Heart right ventricle (tissue), 16 donors: Measurements from ENCODE around the gene NEB. TPM values are rescaled to one million over a fixed set of nuclear protein-coding genes. Genes with fewer than 3 reads are reported as not detected.
A peak's percentile ranks its signal among the peaks of the same experiment; 100 is the strongest.

Experiments used
- ATAC-seq, 8 donors: fragments of 200-7000 bp; cut with Tn5 transposase; one replicate each; pipeline ENCODE4 v1.9.1; 2020; ENCODE audit warnings: mild to moderate bottlenecking in 8 of 8, moderate library complexity in 8 of 8, moderate number of reproducible peaks in 1 of 8
- DNase-seq, 2 donors: peaks; one replicate each; pipeline ENCODE4 v3.0.0-alpha.2; 2020
- H3K27ac ChIP-seq, 10 donors: fragments of 200-600 bp; sonication (generic) in 2 of 10; one replicate each; pipeline versions ENCODE4 v1.5.0 to v1.8.0; 2020 to 2022; ENCODE audit warnings: mild to moderate bottlenecking in 3 of 10
- H3K27me3 ChIP-seq, 7 donors: fragments of 200-600 bp; one replicate each; pipeline ENCODE4 v1.8.0; 2021 to 2022; ENCODE audit warnings: mild to moderate bottlenecking in 2 of 7
- H3K36me3 ChIP-seq, 9 donors: fragments of 200-600 bp; sonication (generic) in 1 of 9; one replicate each; pipeline versions ENCODE4 v1.5.0 to v1.8.0; 2020 to 2022; ENCODE audit warnings: mild to moderate bottlenecking in 2 of 9
- H3K4me1 ChIP-seq, 9 donors: fragments of 200-600 bp; sonication (generic) in 1 of 9; one replicate each; pipeline versions ENCODE4 v1.5.0 to v1.8.0; 2020 to 2022; ENCODE audit warnings: mild to moderate bottlenecking in 4 of 9
- H3K4me3 ChIP-seq, 10 donors: fragments of 200-600 bp; sonication (generic) in 2 of 10; one replicate each; pipeline versions ENCODE4 v1.5.0 to v1.8.0; 2020 to 2022; ENCODE audit warnings: mild to moderate bottlenecking in 7 of 10, moderate library complexity in 2 of 10
- H3K9me3 ChIP-seq, 11 donors: fragments of 200-600 bp in 10 of 11; sonication (generic) in 2 of 11; one replicate each; pipeline versions ENCODE4 v1.5.0 to v1.8.0; 2013 to 2022; ENCODE audit warnings: mild to moderate bottlenecking in 2 of 11, control low read depth in 1 of 11, moderate library complexity in 1 of 11
- WGBS, 2 donors: extraction: QIAGEN DNeasy Blood & Tissue Kit; methylation state at CpG; one replicate each; pipeline ENCODE4 v1.1.7; 2013; ENCODE audit warnings: inconsistent platforms in 1 of 2; 5-methylcytosine and 5-hydroxymethylcytosine counted together
- intact Hi-C, 10 donors: fragments of 100-400 bp; cut with DNase I; formaldehyde crosslinking; loops; one replicate each; pipeline versions ENCODE4 v1.11.1 to v1.14.2; 2022
- polyA plus RNA-seq, 2 donors: library from polyadenylated mRNA; stranded (reverse); fragments of 200-250 nt; gene quantifications; one replicate each; pipeline ENCODE4 v1.2.3, GENCODE V29; 2013
- total RNA-seq, 10 donors: library from RNA; stranded (reverse); fragmentation: NEBNext Ultra II Directional in 3 of 10; extraction: Animal tissue kit (Norgen Biotek cat#: 25700) in 3 of 10; gene quantifications; one replicate each; pipeline versions ENCODE4 v1.2.1 to v1.2.4, GENCODE V29; 2021 to 2023
- TF ChIP-seq, protein P1 (sequence below), 9 donors: fragments of 200-600 bp; sonication (generic) in 2 of 9; IDR thresholded peaks; one replicate each; pipeline versions ENCODE4 v1.5.0 to v1.8.0; 2021 to 2022; ENCODE audit warnings: antibody characterized with exemption in 9 of 9, mild to moderate bottlenecking in 5 of 9, moderate library complexity in 1 of 9
- donor health status: Arrhythmogenic right ventricular cardiomyopathy.
- donor health status: ischemic (EF 13 %, LVEDD 7.1; RV severe dilation, severe dysfunction).
- donor health status: healthy with polysubstance abuse.
- donor health status: DM: no; HTN: yes; CAD: no.
- donor health status: DM: no; HTN: no; CAD: no.
- donor health status: ischemic (EF 25% LVEDD 6.9; RV normal size, moderate dysfunction).
- donor health status: ischemic (EF 25% LVEDD 5.7; RV mildly dilated, moderate dysfunction).
- donor health status: healthy.
- donor health status: DM: yes; HTN: yes; CAD: no.
- donor health status: Ischemic cardiomyopathy.
- donor health status: ischemic (EF 35%, LVEDD 5.7; RV mildly dilated, moderate dysfunction).
- donor health status: nonischemic (EF 11% LVEDD 7.7; RV severe dilation, severe dysfunction).
- donor health status: DM: yes; HTN: yes; CAD: no.
- donor health status: PGD.
- donor health status: ischemic (EF 29% LVEDD 5.4; RV normal size, mild dysfunction).
- donor health status: nonischemic (EF 23%, LVEDD 6.1; RV moderate dilation, normal function).

Gene NEB
- total and polyA plus RNA-seq, 12 donors: 0.32 to 19.4 (median 3.8) TPM

DNA sequence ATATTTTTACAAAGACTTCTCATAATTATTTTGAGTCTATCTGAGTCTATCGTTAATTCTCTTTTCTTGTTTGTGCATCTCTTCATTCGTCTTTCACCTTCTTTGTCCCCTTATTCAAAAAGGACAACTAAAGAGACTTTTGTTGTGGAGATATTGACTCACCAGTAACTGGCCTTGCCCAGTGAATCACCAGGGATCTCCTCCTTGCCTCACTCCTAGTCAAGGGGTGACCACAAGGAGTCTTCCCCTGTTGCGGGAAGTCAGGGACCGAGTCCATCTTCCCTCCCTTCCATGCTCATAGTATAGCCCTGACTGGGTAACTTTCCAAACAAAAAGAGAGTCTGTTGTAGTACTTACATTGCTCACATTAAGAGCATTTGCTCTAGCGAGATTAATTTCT lies 158.9 kb downstream of the NEB start:
- Histone ChIP-seq H3K36me3 (no peaks in the 10 kb centered on the region), H3K27me3 (no peaks in the 10 kb centered on the region), H3K27ac (no peak overlapping the region), H3K9me3 (no peaks in the 10 kb centered on the region), H3K4me1 (no peaks in the 10 kb centered on the region), H3K4me3 (no peak overlapping the region)
- DNase-seq: no peak
- TF ChIP-seq, protein P1, sequence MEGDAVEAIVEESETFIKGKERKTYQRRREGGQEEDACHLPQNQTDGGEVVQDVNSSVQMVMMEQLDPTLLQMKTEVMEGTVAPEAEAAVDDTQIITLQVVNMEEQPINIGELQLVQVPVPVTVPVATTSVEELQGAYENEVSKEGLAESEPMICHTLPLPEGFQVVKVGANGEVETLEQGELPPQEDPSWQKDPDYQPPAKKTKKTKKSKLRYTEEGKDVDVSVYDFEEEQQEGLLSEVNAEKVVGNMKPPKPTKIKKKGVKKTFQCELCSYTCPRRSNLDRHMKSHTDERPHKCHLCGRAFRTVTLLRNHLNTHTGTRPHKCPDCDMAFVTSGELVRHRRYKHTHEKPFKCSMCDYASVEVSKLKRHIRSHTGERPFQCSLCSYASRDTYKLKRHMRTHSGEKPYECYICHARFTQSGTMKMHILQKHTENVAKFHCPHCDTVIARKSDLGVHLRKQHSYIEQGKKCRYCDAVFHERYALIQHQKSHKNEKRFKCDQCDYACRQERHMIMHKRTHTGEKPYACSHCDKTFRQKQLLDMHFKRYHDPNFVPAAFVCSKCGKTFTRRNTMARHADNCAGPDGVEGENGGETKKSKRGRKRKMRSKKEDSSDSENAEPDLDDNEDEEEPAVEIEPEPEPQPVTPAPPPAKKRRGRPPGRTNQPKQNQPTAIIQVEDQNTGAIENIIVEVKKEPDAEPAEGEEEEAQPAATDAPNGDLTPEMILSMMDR (IDR thresholded peaks at IDR 0.05): no peak
- ATAC-seq: no peak
- WGBS, 2 donors: 93 to 97% methylated on average over 5 of the region's 5 CpGs
- intact Hi-C loops: no loop called here

DNA sequence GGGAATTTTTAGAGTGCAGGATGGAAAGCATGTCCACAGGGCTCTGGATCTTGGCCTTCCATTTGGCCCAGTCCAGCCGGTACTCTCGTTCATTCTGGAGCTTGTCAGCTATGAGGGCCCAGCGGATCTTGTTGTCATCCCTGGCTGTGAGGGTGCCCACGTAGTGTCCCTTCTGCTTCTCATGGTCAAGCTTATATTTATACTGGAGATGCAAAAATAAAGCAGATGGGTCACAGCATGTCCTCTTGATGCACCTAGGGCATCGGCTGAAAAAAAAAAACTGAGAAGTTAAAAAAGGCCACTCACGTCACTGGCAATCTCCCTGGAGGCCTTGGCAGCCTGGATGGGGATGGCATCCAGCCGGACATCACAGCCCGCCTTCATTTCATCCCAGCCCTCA lies 164.1 kb downstream of the NEB start:
- Histone ChIP-seq H3K4me3 (no peak overlapping the region), H3K4me1 (no peaks in the 10 kb centered on the region), H3K36me3 (no peaks in the 10 kb centered on the region), H3K27me3 (no peaks in the 10 kb centered on the region), H3K27ac (no peak overlapping the region), H3K9me3 (no peaks in the 10 kb centered on the region)
- intact Hi-C loops: no loop called here
- TF ChIP-seq, protein P1 (IDR thresholded peaks at IDR 0.05): no peak
- DNase-seq: no peak
- ATAC-seq: peak in 3 of 8 donors; percentile 56 to 63 (median 61)
- WGBS, 2 donors: 95 to 96% methylated on average over 8 of the region's 8 CpGs

DNA sequence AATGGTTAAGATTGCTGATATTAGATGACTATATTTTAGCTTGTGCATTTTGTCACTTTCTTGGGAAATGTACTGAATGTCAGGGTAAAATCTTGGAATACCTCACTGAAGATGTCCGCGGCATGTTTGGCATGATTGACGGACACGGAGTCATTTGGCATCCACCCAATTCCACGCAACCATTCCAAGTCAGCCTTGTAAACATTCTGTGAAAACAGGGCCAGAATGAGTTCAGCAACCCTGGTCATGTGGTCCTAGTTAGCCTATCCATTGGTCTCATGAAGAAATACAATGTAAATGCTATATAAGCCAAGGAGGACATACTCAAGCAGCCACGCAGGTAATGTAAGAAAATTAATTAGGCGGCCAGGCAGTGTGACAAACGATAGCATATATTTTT lies 165.1 kb downstream of the NEB start:
- Histone ChIP-seq H3K27ac (no peak overlapping the region), H3K4me3 (no peak overlapping the region), H3K27me3 (no peaks in the 10 kb centered on the region), H3K36me3 (no peaks in the 10 kb centered on the region), H3K9me3 (no peaks in the 10 kb centered on the region), H3K4me1 (no peaks in the 10 kb centered on the region)
- DNase-seq (no peak), ATAC-seq (no peak)
- WGBS, 2 donors: 75 to 80% methylated on average over 8 of the region's 8 CpGs
- intact Hi-C loops: no loop called here
- TF ChIP-seq, protein P1 (IDR thresholded peaks at IDR 0.05): no peak

DNA sequence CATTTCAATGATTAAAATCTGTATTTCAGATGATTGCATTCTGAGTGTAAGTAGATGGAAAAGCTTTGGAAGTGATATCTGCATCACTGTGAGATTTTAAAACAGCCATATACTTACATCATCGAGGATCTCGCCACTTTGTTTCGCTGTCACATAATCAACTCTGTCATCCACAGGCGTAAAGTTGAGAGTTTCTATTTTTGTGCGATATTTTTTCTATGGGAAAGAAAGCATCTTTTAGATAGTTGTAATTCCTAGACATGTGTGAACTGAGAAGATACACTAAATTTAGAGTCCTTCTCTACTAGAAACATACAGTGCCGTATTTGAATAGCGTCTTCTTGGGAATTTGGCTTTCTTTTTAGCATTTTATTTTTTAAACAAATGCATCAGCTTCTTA lies 165.8 kb downstream of the NEB start:
- WGBS, 2 donors: 68 to 74% methylated on average over 7 of the region's 7 CpGs
- H3K27ac ChIP-seq: no peak overlapping the region

More for the DNA sequence above, 165.8 kb downstream of the NEB start:
- intact Hi-C loops: no loop called here
- TF ChIP-seq, protein P1 (IDR thresholded peaks at IDR 0.05): no peak
- Histone ChIP-seq H3K27me3 (no peaks in the 10 kb centered on the region), H3K4me3 (no peak overlapping the region), H3K4me1 (no peaks in the 10 kb centered on the region), H3K9me3 (no peaks in the 10 kb centered on the region), H3K36me3 (no peaks in the 10 kb centered on the region)
- DNase-seq: no peak
- ATAC-seq: no peak
